Liver (tissue), 9 donors: Measurements from ENCODE around the gene CRHR2. TPM values are rescaled to one million over a fixed set of nuclear protein-coding genes. Genes with fewer than 3 reads are reported as not detected.

Experiments used
- DNase-seq: peaks from one replicate; pipeline ENCODE4 v3.0.0-alpha.2; 2017; ENCODE audit warnings: low spot score
- H3K27ac ChIP-seq, 2 donors: one replicate each; pipeline ENCODE4 v1.7.0; 2013; ENCODE audit warnings: inconsistent platforms in 2 of 2, low read length in 2 of 2, control low read depth in 1 of 2, low read depth in 1 of 2, mild to moderate bottlenecking in 1 of 2
- H3K27me3 ChIP-seq, 4 donors: one replicate each; pipeline versions ENCODE4 v1.6.1 to v1.7.0; 2013; ENCODE audit warnings: low read length in 3 of 4, inconsistent platforms in 1 of 4, mild to moderate bottlenecking in 1 of 4, moderate library complexity in 1 of 4; ENCODE audit not compliant: control insufficient read depth in 4 of 4, insufficient read depth in 4 of 4
- H3K36me3 ChIP-seq, 4 donors: one replicate each; pipeline versions ENCODE4 v1.6.1 to v1.7.0; 2013; ENCODE audit warnings: low read length in 3 of 4, mild to moderate bottlenecking in 3 of 4, low read depth in 1 of 4, moderate library complexity in 1 of 4; ENCODE audit not compliant: control insufficient read depth in 4 of 4, insufficient read depth in 3 of 4
- H3K4me1 ChIP-seq, 4 donors: one replicate each; pipeline versions ENCODE4 v1.6.1 to v1.7.0; 2013; ENCODE audit warnings: low read length in 3 of 4, mild to moderate bottlenecking in 3 of 4, moderate library complexity in 1 of 4; ENCODE audit not compliant: control insufficient read depth in 4 of 4, insufficient read depth in 4 of 4
- H3K4me3 ChIP-seq, 3 donors: one replicate each; pipeline versions ENCODE4 v1.6.1 to v1.7.0; 2013; ENCODE audit warnings: low read length in 3 of 3, control low read depth in 1 of 3, low read depth in 1 of 3, mild to moderate bottlenecking in 1 of 3
- H3K9ac ChIP-seq, 2 donors: one replicate each; pipeline ENCODE4 v1.7.0; 2013; ENCODE audit warnings: low read length in 2 of 2, mild to moderate bottlenecking in 2 of 2, moderate library complexity in 2 of 2, control low read depth in 1 of 2, low read depth in 1 of 2
- H3K9me3 ChIP-seq, 4 donors: one replicate each; pipeline versions ENCODE4 v1.6.1 to v1.7.0; 2013; ENCODE audit warnings: low read length in 3 of 4; ENCODE audit not compliant: control insufficient read depth in 4 of 4
- EGR1 ChIP-seq, 2 donors: IDR thresholded peaks; 2 replicates each; pipeline ENCODE4 v1.6.1; 2016 to 2018; ENCODE audit warnings: antibody characterized with exemption in 2 of 2, low read depth in 2 of 2
- FOXA1 ChIP-seq: IDR thresholded peaks from 2 replicates; pipeline ENCODE4 v1.6.1; 2016; ENCODE audit warnings: antibody characterized with exemption
- FOXA2 ChIP-seq: IDR thresholded peaks from 2 replicates; pipeline ENCODE4 v1.6.1; 2016; ENCODE audit warnings: antibody characterized with exemption
- GABPA ChIP-seq, 2 donors: IDR thresholded peaks in 1 of 2; conservative IDR thresholded peaks in 1 of 2; 2 replicates each; pipeline ENCODE4 v1.6.1; 2016; ENCODE audit warnings: antibody characterized with exemption in 2 of 2, mild to moderate bottlenecking in 1 of 2, moderate library complexity in 1 of 2
- HNF4A ChIP-seq, 2 donors: conservative IDR thresholded peaks; 2 replicates each; pipeline ENCODE4 v1.6.1; 2016; ENCODE audit warnings: antibody characterized with exemption in 2 of 2, mild to moderate bottlenecking in 2 of 2
- HNF4G ChIP-seq: IDR thresholded peaks from 2 replicates; pipeline ENCODE4 v1.6.1; 2016; ENCODE audit warnings: antibody characterized with exemption
- JUND ChIP-seq, 2 donors: IDR thresholded peaks; 2 replicates each; pipeline ENCODE4 v1.6.1; 2016; ENCODE audit warnings: antibody characterized with exemption in 2 of 2
- NR2F2 ChIP-seq: IDR thresholded peaks from 2 replicates; pipeline ENCODE4 v1.6.1; 2016; ENCODE audit warnings: antibody characterized with exemption
- RAD21 ChIP-seq, 2 donors: IDR thresholded peaks; 2 replicates each; pipeline ENCODE4 v1.6.1; 2016; ENCODE audit warnings: antibody characterized with exemption in 2 of 2, mild to moderate bottlenecking in 2 of 2
- RXRA ChIP-seq, 2 donors: IDR thresholded peaks; 2 replicates each; pipeline ENCODE4 v1.6.1; 2017 to 2018; ENCODE audit warnings: antibody characterized with exemption in 2 of 2, mild to moderate bottlenecking in 1 of 2
- SP1 ChIP-seq: IDR thresholded peaks from 2 replicates; pipeline ENCODE4 v1.6.1; 2018; ENCODE audit warnings: antibody characterized with exemption, mild to moderate bottlenecking
- TAF1 ChIP-seq: conservative IDR thresholded peaks from 2 replicates; pipeline ENCODE4 v1.6.1; 2016; ENCODE audit warnings: antibody characterized with exemption, mild to moderate bottlenecking
- YY1 ChIP-seq: IDR thresholded peaks from 2 replicates; pipeline ENCODE4 v1.6.1; 2016; ENCODE audit warnings: antibody characterized with exemption, mild to moderate bottlenecking
- ZBTB33 ChIP-seq: IDR thresholded peaks from 2 replicates; pipeline ENCODE4 v1.6.1; 2016; ENCODE audit warnings: antibody characterized with exemption
- WGBS: extraction: QIAGEN DNeasy Blood & Tissue Kit; methylation state at CpG from one replicate; pipeline ENCODE4 v1.1.7; 2013; 5-methylcytosine and 5-hydroxymethylcytosine counted together
- polyA plus RNA-seq, 2 donors: library from polyadenylated mRNA; stranded (reverse) in 1 of 2; unstranded in 1 of 2; fragments of 200-250 nt in 1 of 2; fragments of >200 nt in 1 of 2; fragmentation: Nextera tagmentation in 1 of 2; extraction: Ambion mirVana in 1 of 2; gene quantifications; one replicate each; pipeline versions ENCODE4 v1.2.1 to v1.2.3, GENCODE V29; 2013 to 2015
- total RNA-seq, 2 donors: library from RNA; depleted of rRNA; stranded (reverse); fragments of >200 nt; gene quantifications; one replicate each; pipeline ENCODE4 v1.2.3, GENCODE V29; 2014
- TF ChIP-seq, protein P1 (sequence below): fragments of 150-350 bp; IDR thresholded peaks from 2 replicates; pipeline ENCODE4 v1.5.1; 2017; ENCODE audit warnings: improper control_type of control experiment, low read depth, low read length; ENCODE audit not compliant: missing input control
- TF ChIP-seq, protein P2 (sequence below): IDR thresholded peaks from 2 replicates; pipeline ENCODE4 v1.6.1; 2016; ENCODE audit warnings: antibody characterized with exemption, mild to moderate bottlenecking
- TF ChIP-seq, protein P3 (sequence below): IDR thresholded peaks from 2 replicates; pipeline ENCODE4 v1.6.1; 2016; ENCODE audit warnings: antibody characterized with exemption
- TF ChIP-seq, protein P4 (sequence below): IDR thresholded peaks from 2 replicates; pipeline ENCODE4 v1.6.1; 2016; ENCODE audit warnings: antibody characterized with exemption
- donor health status: healthy.
- donor health status: healthy.
- donor health status: healthy.
- donor health status: healthy.
- donor health status: healthy.

CRHR2 gene
- total and polyA plus RNA-seq, 4 donors: not detected

DNA sequence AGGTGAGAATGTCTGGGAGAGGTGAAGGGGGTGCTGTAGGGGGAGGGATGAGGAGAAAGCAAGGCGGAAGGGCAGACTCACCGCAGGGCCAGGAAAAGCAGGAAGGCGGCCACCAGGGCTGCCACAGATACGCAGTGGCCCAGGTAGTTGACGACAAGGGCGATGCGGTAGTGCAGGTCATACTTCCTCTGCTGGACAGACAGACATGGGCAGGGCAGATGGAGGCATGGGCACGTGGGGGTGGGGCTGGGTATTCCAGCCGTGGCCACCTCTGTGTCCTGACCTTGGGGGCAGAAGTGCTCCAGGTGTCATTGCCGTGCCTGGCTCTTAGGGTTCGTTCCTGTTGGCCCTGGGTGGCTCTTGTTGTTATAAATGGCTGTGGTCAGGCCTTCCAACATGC is 16.8 kb downstream of the CRHR2 start:
- no peak overlapping the region for H3K27ac ChIP-seq
- DNase-seq: no peak
- H3K36me3 ChIP-seq: no peaks in the 10 kb centered on the region
- H3K4me3 ChIP-seq: no peak overlapping the region
- H3K4me1 ChIP-seq: no peaks in the 10 kb centered on the region
- no peaks in the 10 kb centered on the region for H3K27me3 ChIP-seq
- no peaks in the 10 kb centered on the region for H3K9me3 ChIP-seq
- WGBS: 86% methylated on average over 11 of the region's 11 CpGs
- no peak overlapping the region for H3K9ac ChIP-seq
- TF ChIP-seq, protein P1, sequence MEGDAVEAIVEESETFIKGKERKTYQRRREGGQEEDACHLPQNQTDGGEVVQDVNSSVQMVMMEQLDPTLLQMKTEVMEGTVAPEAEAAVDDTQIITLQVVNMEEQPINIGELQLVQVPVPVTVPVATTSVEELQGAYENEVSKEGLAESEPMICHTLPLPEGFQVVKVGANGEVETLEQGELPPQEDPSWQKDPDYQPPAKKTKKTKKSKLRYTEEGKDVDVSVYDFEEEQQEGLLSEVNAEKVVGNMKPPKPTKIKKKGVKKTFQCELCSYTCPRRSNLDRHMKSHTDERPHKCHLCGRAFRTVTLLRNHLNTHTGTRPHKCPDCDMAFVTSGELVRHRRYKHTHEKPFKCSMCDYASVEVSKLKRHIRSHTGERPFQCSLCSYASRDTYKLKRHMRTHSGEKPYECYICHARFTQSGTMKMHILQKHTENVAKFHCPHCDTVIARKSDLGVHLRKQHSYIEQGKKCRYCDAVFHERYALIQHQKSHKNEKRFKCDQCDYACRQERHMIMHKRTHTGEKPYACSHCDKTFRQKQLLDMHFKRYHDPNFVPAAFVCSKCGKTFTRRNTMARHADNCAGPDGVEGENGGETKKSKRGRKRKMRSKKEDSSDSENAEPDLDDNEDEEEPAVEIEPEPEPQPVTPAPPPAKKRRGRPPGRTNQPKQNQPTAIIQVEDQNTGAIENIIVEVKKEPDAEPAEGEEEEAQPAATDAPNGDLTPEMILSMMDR: no peak
- TF ChIP-seq HNF4G (no peak), ZBTB33 (no peak), RXRA (IDR thresholded peaks at IDR 0.05) (no peak), NR2F2 (no peak), GABPA (IDR thresholded peaks at IDR 0.05 in 1 of 2, conservative IDR thresholded peaks at IDR 0.05 in 1 of 2) (no peak), FOXA2 (no peak), EGR1 (IDR thresholded peaks at IDR 0.05; ENCODE audit: low read depth in 2 of 2) (no peak), TAF1 (no peak), JUND (IDR thresholded peaks at IDR 0.05) (no peak), YY1 (no peak), FOXA1 (no peak), SP1 (no peak), HNF4A (conservative IDR thresholded peaks at IDR 0.05) (no peak), RAD21 (IDR thresholded peaks at IDR 0.05) (no peak)
- TF ChIP-seq, protein P2, sequence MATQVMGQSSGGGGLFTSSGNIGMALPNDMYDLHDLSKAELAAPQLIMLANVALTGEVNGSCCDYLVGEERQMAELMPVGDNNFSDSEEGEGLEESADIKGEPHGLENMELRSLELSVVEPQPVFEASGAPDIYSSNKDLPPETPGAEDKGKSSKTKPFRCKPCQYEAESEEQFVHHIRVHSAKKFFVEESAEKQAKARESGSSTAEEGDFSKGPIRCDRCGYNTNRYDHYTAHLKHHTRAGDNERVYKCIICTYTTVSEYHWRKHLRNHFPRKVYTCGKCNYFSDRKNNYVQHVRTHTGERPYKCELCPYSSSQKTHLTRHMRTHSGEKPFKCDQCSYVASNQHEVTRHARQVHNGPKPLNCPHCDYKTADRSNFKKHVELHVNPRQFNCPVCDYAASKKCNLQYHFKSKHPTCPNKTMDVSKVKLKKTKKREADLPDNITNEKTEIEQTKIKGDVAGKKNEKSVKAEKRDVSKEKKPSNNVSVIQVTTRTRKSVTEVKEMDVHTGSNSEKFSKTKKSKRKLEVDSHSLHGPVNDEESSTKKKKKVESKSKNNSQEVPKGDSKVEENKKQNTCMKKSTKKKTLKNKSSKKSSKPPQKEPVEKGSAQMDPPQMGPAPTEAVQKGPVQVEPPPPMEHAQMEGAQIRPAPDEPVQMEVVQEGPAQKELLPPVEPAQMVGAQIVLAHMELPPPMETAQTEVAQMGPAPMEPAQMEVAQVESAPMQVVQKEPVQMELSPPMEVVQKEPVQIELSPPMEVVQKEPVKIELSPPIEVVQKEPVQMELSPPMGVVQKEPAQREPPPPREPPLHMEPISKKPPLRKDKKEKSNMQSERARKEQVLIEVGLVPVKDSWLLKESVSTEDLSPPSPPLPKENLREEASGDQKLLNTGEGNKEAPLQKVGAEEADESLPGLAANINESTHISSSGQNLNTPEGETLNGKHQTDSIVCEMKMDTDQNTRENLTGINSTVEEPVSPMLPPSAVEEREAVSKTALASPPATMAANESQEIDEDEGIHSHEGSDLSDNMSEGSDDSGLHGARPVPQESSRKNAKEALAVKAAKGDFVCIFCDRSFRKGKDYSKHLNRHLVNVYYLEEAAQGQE: no peak
- TF ChIP-seq, protein P3, sequence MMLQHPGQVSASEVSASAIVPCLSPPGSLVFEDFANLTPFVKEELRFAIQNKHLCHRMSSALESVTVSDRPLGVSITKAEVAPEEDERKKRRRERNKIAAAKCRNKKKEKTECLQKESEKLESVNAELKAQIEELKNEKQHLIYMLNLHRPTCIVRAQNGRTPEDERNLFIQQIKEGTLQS: no peak
- TF ChIP-seq, protein P4, sequence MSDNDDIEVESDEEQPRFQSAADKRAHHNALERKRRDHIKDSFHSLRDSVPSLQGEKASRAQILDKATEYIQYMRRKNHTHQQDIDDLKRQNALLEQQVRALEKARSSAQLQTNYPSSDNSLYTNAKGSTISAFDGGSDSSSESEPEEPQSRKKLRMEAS: no peak

GRCh38 chr7:30665043-30665442 is 17.2 kb downstream of the CRHR2 start:
- H3K27ac ChIP-seq: no peak overlapping the region
- no peaks in the 10 kb centered on the region for H3K27me3 ChIP-seq
- no peaks in the 10 kb centered on the region for H3K9me3 ChIP-seq
- H3K4me1 ChIP-seq: no peaks in the 10 kb centered on the region
- no peak for DNase-seq
- no peak overlapping the region for H3K9ac ChIP-seq
- 83% methylated on average over 8 of the region's 8 CpGs for WGBS
- no peaks in the 10 kb centered on the region for H3K36me3 ChIP-seq
- TF ChIP-seq, protein P2: no peak
- TF ChIP-seq, protein P1: no peak
- TF ChIP-seq TAF1 (no peak), HNF4G (no peak), SP1 (no peak), JUND (IDR thresholded peaks at IDR 0.05) (no peak), EGR1 (IDR thresholded peaks at IDR 0.05; ENCODE audit: low read depth in 2 of 2) (no peak), HNF4A (conservative IDR thresholded peaks at IDR 0.05) (no peak), RXRA (IDR thresholded peaks at IDR 0.05) (no peak)
- TF ChIP-seq, protein P3: no peak
- H3K4me3 ChIP-seq: no peak overlapping the region
